ENCODE measurements around the gene DDIT3.

GRCh38 chr12:57545809-57546437 lies 25.6 kb upstream of the DDIT3 start:
- TF ChIP-seq CTCF (IDR thresholded peaks at IDR 0.05) (no peak), EZH2 (IDR thresholded peaks at IDR 0.05; ENCODE audit: borderline replicate concordance, insufficient read depth, low read depth, low read length, poor library complexity, severe bottlenecking) (no peak)

All from B cell (primary cell).